ENCODE data around the gene LUZP1.

- TF ChIP-seq, protein P1, sequence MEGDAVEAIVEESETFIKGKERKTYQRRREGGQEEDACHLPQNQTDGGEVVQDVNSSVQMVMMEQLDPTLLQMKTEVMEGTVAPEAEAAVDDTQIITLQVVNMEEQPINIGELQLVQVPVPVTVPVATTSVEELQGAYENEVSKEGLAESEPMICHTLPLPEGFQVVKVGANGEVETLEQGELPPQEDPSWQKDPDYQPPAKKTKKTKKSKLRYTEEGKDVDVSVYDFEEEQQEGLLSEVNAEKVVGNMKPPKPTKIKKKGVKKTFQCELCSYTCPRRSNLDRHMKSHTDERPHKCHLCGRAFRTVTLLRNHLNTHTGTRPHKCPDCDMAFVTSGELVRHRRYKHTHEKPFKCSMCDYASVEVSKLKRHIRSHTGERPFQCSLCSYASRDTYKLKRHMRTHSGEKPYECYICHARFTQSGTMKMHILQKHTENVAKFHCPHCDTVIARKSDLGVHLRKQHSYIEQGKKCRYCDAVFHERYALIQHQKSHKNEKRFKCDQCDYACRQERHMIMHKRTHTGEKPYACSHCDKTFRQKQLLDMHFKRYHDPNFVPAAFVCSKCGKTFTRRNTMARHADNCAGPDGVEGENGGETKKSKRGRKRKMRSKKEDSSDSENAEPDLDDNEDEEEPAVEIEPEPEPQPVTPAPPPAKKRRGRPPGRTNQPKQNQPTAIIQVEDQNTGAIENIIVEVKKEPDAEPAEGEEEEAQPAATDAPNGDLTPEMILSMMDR (IDR thresholded peaks at IDR 0.05 in 2 of 3, conservative IDR thresholded peaks at IDR 0.05 in 1 of 3; ENCODE audit: borderline replicate concordance in 1 of 3, insufficient read depth in 1 of 3, low read depth in 2 of 3, low read length in 2 of 3): no peak
- TF ChIP-seq SRF (IDR thresholded peaks at IDR 0.05; ENCODE audit: low read depth) (no peak), POLR2A (IDR thresholded peaks at IDR 0.05; ENCODE audit: borderline replicate concordance, extremely low read depth, insufficient read depth, insufficient read length) (no peak), JUND (IDR thresholded peaks at IDR 0.05) (no peak), YY1 (IDR thresholded peaks at IDR 0.05; ENCODE audit: extremely low read depth, insufficient replicate concordance, low read depth, low read length) (no peak), EZH2 (IDR thresholded peaks at IDR 0.05) (no peak), CEBPB (IDR thresholded peaks at IDR 0.05; ENCODE audit: low read depth) (no peak)
- TF ChIP-seq, protein P2, sequence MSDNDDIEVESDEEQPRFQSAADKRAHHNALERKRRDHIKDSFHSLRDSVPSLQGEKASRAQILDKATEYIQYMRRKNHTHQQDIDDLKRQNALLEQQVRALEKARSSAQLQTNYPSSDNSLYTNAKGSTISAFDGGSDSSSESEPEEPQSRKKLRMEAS (IDR thresholded peaks at IDR 0.05): no peak; the same call in 1 of the 2 replicates
These were observed 66.8 kb downstream of the LUZP1 start for GRCh38 chr1:23101887-23102286.
